IgD-negative memory B cell (primary cell): ENCODE data around the gene R3HDM4. TPM values are rescaled to one million over a fixed set of nuclear protein-coding genes. Genes with fewer than 3 reads are reported as not detected.
"Not testable (repeated sequence)": the region's sequence is repeated elsewhere in the genome, so short reads cannot be mapped to it uniquely, and the experiment has no call there.

Source experiments
- H3K27ac Mint-ChIP-seq, 3 donors: one replicate each; pipeline ENCODE4 v1.8.0; 2020 to 2022; ENCODE audit warnings: mild to moderate bottlenecking in 3 of 3, mixed read lengths in 3 of 3, moderate library complexity in 1 of 3
- H3K27me3 Mint-ChIP-seq: one replicate; pipeline ENCODE4 v1.8.0; 2021; ENCODE audit warnings: mixed read lengths
- H3K36me3 Mint-ChIP-seq: one replicate; pipeline ENCODE4 v1.8.0; 2020; ENCODE audit warnings: mild to moderate bottlenecking, mixed read lengths
- H3K4me1 Mint-ChIP-seq, 3 donors: one replicate each; pipeline ENCODE4 v1.8.0; 2020 to 2022; ENCODE audit warnings: mixed read lengths in 3 of 3, mild to moderate bottlenecking in 1 of 3
- H3K4me3 Mint-ChIP-seq, 4 donors: one replicate each; pipeline ENCODE4 v1.8.0; 2020 to 2022; ENCODE audit warnings: mild to moderate bottlenecking in 4 of 4, mixed read lengths in 4 of 4, moderate library complexity in 3 of 4
- H3K9me3 Mint-ChIP-seq, 3 donors: one replicate each; pipeline ENCODE4 v1.8.0; 2020 to 2021; ENCODE audit warnings: mixed read lengths in 3 of 3, mild to moderate bottlenecking in 1 of 3
- polyA plus RNA-seq: library from polyadenylated mRNA; unstranded; fragments of 300-500 nt; fragmentation: Illumina TruSeq; gene quantifications from one replicate; pipeline ENCODE4 v1.2.3, GENCODE V29; 2021

Gene R3HDM4
- polyA plus RNA-seq, 1 donor from 2014 or later = 322 TPM

DNA sequence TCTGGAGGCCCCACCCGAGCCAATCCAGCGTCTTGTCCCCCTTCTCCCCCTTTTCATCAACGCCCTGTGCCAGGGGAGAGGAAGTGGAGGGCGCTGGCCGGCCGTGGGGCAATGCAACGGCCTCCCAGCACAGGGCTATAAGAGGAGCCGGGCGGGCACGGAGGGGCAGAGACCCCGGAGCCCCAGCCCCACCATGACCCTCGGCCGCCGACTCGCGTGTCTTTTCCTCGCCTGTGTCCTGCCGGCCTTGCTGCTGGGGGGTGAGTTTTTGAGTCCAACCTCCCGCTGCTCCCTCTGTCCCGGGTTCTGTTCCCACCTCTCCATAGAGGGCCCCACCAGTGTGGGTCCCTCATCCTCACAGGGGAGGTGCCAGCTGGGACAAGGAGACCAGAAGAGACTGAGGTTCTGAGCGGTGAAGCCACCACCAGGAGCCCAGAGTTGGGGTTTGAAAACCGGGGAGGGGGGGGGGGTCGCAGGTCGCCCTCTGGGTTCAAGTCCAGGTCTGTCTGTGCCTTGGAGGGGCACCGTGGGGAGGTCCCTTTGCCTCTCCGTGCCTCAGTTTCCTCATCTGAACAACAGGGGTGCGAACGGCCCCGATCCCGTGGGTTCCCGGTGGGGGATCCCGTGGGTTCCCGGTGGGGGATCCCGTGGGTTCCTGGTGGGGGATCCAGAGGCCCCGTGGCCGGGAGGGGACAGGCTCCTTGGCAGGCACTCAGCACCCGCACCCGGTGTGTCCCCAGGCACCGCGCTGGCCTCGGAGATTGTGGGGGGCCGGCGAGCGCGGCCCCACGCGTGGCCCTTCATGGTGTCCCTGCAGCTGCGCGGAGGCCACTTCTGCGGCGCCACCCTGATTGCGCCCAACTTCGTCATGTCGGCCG is 60.6 kb downstream of the R3HDM4 start, which contains the start of gene ELANE:
Gene ELANE, plus strand, starts transcription at position 168 of the 878 bp plus-strand sequence. Its CDS starts 26 bp downstream, at position 194.
- Mint-ChIP-seq H3K4me3 (no peak within 1 kb of the TSS), H3K36me3 (peaks cover under 1% of the 10 kb centered on the region), H3K27me3 (peaks cover 15% of the 10 kb centered on the region), H3K4me1 (peaks cover 0 to 5% (median 0%) of the 10 kb centered on the region in 3 donors), H3K9me3 (no peaks in the 10 kb centered on the region), H3K27ac (peak within 1 kb of the TSS in 2 of 3 donors; percentile 39 to 48)

DNA sequence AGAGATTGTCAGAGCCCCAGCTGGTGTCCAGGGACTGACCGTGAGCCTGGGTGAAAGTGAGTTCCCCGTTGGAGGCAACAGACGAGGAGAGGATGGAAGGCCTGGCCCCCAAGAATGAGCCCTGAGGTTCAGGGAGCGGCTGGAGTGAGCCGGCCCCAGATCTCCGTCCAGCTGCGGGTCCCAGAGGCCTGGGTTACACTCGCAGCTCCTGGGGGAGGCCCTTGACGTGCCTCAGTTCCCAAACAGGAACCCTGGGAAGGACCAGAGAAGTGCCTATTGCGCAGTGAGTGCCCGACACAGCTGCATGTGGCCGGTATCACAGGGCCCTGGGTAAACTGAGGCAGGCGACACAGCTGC is 62.1 kb downstream of the R3HDM4 start:
- Mint-ChIP-seq H3K9me3 (no peaks in the 10 kb centered on the region), H3K27me3 (peaks cover 23% of the 10 kb centered on the region)

DNA sequence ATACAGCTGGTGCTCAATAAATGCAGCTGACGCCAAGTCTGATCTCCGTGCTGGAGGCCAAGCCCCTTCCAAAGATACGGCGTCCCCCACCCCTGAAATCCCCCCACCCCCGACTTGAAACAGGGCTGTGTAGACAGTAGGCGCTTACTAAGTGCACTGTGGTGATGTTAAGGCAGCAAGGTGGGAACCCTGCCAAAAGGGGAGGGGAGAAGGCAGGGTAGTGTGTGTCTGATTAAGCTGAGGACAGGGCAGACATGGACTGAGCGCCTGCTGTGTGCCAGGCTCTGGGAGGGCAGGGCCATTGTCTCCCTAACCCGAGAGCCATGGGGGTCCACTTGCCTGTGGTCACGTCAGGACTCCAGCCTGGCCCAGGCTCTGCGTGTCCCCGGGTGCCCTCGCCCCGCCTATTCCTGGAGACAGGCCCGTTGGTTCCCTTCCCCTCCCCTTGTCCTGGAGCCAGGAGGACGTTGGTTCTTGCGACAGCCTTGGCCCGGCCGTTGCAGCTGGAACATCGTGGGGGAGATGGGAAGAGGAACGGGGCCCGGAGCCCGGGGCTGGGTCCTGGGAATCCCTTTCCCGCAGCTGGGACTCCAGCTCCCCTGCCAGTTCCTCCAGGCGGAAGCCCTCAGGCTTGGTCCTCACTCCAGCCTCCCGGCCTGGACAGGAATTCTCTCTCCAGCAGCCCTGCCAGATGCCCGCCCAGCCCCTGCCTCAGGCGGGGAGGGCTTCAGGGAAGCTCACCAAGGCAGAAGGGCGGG is 62.6 kb downstream of the R3HDM4 start:
- Mint-ChIP-seq H3K27ac (peak overlapping the region in 1 of 3 donors; percentile 28), H3K9me3 (no peaks in the 10 kb centered on the region), H3K4me1 (peaks cover 4% of the 10 kb centered on the region in 3 donors), H3K36me3 (peaks cover 1% of the 10 kb centered on the region), H3K4me3 (no peak overlapping the region), H3K27me3 (peaks cover 27% of the 10 kb centered on the region)

More for the DNA sequence above, 62.1 kb downstream of the R3HDM4 start:
- Mint-ChIP-seq H3K4me3 (no peak overlapping the region), H3K4me1 (no peaks in the 10 kb centered on the region), H3K36me3 (peaks cover 1% of the 10 kb centered on the region), H3K27ac (no peak overlapping the region)

DNA sequence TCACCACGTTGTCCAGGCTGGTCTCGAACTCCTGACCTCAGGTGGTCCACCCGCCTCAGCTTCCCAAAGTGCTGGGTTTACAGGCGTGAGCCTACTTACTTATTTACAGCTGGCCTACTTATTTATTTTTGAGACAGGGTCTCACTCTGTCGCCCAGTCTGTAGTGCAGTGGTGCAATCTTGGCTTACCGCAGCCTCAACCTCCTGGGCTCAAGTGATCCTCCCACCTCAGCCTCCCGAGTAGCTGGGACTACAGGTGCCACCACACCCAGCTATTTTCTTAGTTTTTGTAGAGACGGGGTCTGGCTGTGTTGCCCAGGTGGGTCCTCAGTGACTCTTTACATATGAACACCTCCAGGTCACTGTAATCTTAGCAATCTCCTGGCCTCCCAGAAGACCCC is 63.8 kb downstream of the R3HDM4 start:
- H3K27me3 Mint-ChIP-seq = peaks cover 36% of the 10 kb centered on the region
- not testable (repeated sequence) for H3K36me3 Mint-ChIP-seq, H3K9me3 Mint-ChIP-seq, H3K4me1 Mint-ChIP-seq, H3K4me3 Mint-ChIP-seq
- peak overlapping the region in 1 of 3 donors; percentile 28 for H3K27ac Mint-ChIP-seq

DNA sequence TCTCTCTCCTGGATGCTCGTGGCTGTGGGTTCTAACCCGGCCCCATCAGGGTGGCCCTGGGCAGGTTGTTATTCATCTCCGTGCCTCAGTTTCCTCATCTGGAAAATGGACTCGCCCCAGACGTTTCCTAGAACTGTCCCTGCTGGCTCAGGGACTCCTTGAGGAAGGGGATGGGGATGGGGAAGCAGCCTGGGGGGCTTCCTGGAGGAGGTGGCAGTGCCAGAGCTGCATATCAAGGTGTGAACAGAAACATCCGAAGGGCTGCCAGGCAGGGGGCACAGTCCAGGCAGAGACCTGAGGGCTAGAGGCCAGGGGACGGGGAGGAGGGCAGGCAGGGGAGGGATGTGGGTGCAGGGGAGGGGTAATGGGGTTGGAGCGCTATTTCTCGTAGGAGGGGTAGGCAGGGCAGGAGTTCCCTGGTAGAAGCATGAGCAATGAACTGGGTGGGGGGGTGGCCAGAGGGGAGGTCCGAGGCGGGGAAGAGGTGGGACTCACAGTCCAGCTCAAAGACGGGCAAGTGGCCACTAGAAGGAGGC is 64.6 kb downstream of the R3HDM4 start:
- H3K36me3 Mint-ChIP-seq = peaks cover 1% of the 10 kb centered on the region
- H3K27ac Mint-ChIP-seq = peak overlapping the region in 1 of 3 donors; percentile 25
- H3K27me3 Mint-ChIP-seq = peaks cover 38% of the 10 kb centered on the region
- peaks cover 0 to 3% (median 0%) of the 10 kb centered on the region in 3 donors for H3K9me3 Mint-ChIP-seq
- H3K4me3 Mint-ChIP-seq = no peak overlapping the region
- H3K4me1 Mint-ChIP-seq = peaks cover 6 to 7% (median 7%) of the 10 kb centered on the region in 3 donors

Other genes starting within 250 kb of the R3HDM4 start
- gene FSTL3, start 236.8 kb downstream of the R3HDM4 start, polyA plus RNA-seq = 1.7 TPM
- not detected for gene PRSS57, start 217.8 kb downstream of the R3HDM4 start, polyA plus RNA-seq
- gene PALM, start 204.3 kb downstream of the R3HDM4 start, polyA plus RNA-seq = not detected
- not detected for gene MISP, start 162.1 kb downstream of the R3HDM4 start, polyA plus RNA-seq
- 163 TPM for gene PTBP1, start 115.8 kb downstream of the R3HDM4 start, polyA plus RNA-seq
- gene PLPPR3, start 91.3 kb downstream of the R3HDM4 start, polyA plus RNA-seq = not detected
- gene AZU1, start 85.4 kb downstream of the R3HDM4 start, polyA plus RNA-seq = not detected
- gene PRTN3, start 72.2 kb downstream of the R3HDM4 start, polyA plus RNA-seq = not detected
- gene ELANE, start 60.9 kb downstream of the R3HDM4 start, polyA plus RNA-seq = not detected
- 6.3 TPM for gene CFD, start 53.6 kb downstream of the R3HDM4 start, polyA plus RNA-seq
- 138 TPM for gene MED16, start 20.0 kb downstream of the R3HDM4 start, polyA plus RNA-seq
- not detected for gene RNU6-9, start 19.7 kb downstream of the R3HDM4 start, polyA plus RNA-seq
- 3.9 TPM for gene KISS1R, start 4.1 kb upstream of the R3HDM4 start, polyA plus RNA-seq
- gene ARID3A, start 12.8 kb upstream of the R3HDM4 start, polyA plus RNA-seq = 4.2 TPM
- 53.4 TPM for gene WDR18, start 71.1 kb upstream of the R3HDM4 start, polyA plus RNA-seq
- gene GRIN3B, start 87.2 kb upstream of the R3HDM4 start, polyA plus RNA-seq = not detected
- gene TMEM259, start 107.9 kb upstream of the R3HDM4 start, polyA plus RNA-seq = 82.6 TPM
- gene RNU6-2, start 108.3 kb upstream of the R3HDM4 start, polyA plus RNA-seq = not detected
- 596 TPM for gene CNN2, start 113.4 kb upstream of the R3HDM4 start, polyA plus RNA-seq
- 21.4 TPM for gene ABCA7, start 126.9 kb upstream of the R3HDM4 start, polyA plus RNA-seq
- 391 TPM for gene ARHGAP45, start 153.9 kb upstream of the R3HDM4 start, polyA plus RNA-seq
- gene POLR2E, start 182.2 kb upstream of the R3HDM4 start, polyA plus RNA-seq = 237 TPM
- gene GPX4, start 190.8 kb upstream of the R3HDM4 start, polyA plus RNA-seq = 460 TPM